GM12874 (cell line): ENCODE data around the gene AMT.
A peak's percentile ranks its signal among the peaks of the same experiment; 100 is the strongest.

Source experiments
- CTCF ChIP-seq: IDR thresholded peaks from 2 replicates; pipeline ENCODE4 v1.5.1; 2011; ENCODE audit warnings: low read depth, mild to moderate bottlenecking, control low read depth, low read length, moderate library complexity; ENCODE audit not compliant: insufficient read depth

AMT gene

GRCh38 chr3:49422379-49423248 lies at the start of gene AMT:
Gene AMT (minus strand): TSS chr3:49422473. CDS start chr3:49422450, 23 bp downstream.
- no peak for TF ChIP-seq CTCF

DNA sequence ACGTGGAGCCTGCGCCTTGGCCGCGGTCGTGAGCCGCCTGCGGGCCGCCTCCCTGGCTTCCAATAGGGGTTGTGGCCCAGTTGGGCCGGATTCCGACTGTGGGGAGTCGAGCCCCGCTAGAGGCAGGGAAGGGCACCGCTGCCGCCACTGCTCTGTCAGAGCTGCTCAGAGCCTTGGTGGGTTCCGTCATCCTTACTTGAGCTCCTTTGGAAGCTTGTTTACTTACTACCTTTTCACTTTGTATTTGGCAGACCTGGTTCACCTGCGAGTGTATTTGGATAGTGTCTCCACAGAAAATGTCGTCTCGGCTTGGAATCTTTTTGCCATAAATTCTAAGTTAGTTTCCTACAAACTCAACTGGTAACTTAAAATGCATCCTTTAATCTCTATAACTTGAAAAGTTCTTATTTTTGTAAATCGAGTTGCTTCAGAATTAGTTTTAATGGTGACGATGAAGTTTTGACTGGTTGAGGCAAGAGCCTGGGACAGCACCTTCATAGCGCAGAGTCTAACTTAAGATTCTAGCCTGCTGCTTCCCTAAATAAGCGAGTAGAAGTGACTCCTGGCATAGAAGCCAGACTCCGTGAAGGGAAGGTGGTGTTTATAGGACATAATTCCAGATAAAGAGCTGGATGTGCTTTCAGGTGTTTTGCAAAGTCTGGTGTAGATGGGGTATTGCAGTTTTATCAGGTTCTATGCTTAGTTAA lies 48.6 kb upstream of the AMT start:
- TF ChIP-seq CTCF: 0 out of 2 replicates have a peak, but pooled peaks have one; percentile 7

DNA sequence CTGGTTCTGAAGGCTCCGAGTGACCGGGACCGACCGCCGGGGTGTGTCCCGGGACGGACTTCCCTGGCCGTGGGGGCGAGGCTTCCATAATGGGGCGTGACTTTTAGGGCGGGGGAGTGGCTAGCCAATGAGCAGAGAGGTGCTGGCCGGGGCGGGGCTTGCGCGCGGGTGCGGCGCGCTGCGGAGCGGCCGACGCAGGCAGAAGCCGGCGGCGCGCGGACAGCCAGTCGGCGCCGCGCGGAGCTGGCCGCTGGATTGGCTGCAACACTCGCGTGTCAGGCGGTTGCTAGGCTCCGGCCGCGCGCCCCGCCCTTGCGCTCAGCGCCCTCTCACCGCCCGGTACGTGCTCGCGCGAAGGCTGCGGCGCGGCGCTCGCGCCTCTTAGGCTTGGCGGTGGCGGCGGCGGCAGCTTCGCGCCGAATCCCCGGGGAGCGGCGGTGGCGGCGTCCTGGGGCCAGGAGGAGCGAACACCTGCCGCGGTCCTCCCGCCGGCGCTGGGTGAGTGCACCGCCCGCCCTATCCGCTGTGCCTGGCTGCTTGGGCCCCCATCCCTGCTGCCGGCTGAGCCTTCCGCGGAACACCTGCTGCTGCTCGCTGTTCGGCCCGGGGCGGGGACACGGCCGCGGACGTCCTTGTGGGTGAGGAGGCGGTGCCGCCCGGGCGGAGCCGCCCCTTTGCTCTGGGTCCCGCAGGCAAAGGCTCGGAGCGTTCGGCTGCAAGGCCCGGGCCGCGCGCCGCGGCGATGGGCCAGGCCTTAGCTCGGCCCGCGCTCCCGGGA lies 47.9 kb upstream of the AMT start, which contains the start of gene DAG1:
TSS of gene DAG1 (plus strand) at position 332 of the 778 bp plus-strand sequence. CDS start 40,268 bp downstream, outside the sequence.
- TF ChIP-seq CTCF: no peak

GRCh38 chr3:49469037-49469935 lies 47.0 kb upstream of the AMT start:
- TF ChIP-seq CTCF: no peak

- no peak for TF ChIP-seq CTCF
These were observed 43.8 kb upstream of the AMT start for GRCh38 chr3:49466085-49466484.

GRCh38 chr3:49465270-49466034 lies 43.2 kb upstream of the AMT start:
- no peak for TF ChIP-seq CTCF
